Measurements from ENCODE around the gene NUBP2.

NUBP2 gene

DNA sequence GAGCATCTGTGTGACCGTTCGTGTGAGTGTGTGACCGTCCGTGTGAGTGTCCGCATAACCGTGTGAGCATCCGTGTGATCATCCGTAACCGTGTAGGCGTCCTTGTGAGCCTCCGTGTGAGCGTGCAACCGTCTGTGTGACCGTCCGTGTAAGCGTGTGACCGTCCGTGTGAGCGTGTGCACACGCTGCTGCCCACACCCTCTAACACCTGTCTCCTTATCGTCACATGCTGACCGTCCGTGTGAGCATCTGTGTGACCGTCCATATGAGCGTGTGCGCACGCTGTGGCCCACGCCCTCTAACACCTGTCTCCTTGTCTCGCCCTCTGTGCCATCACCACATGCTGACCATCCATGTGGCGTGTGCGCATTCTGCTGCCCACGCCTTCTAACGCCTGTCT lies 42.5 kb upstream of the NUBP2 start:
- no peak for ATAC-seq
- TF ChIP-seq ARNTL (CRISPR knock-in tag; IDR thresholded peaks at IDR 0.05; ENCODE audit: borderline replicate concordance, low read depth) (no peak), POU6F1 (CRISPR knock-in tag; IDR thresholded peaks at IDR 0.05; ENCODE audit: borderline replicate concordance, low read depth) (no peak), ESRRG (CRISPR knock-in tag; IDR thresholded peaks at IDR 0.05) (no peak), TCF4 (CRISPR knock-in tag; IDR thresholded peaks at IDR 0.05; ENCODE audit: borderline replicate concordance) (no peak)
- TF ChIP-seq, protein P1, sequence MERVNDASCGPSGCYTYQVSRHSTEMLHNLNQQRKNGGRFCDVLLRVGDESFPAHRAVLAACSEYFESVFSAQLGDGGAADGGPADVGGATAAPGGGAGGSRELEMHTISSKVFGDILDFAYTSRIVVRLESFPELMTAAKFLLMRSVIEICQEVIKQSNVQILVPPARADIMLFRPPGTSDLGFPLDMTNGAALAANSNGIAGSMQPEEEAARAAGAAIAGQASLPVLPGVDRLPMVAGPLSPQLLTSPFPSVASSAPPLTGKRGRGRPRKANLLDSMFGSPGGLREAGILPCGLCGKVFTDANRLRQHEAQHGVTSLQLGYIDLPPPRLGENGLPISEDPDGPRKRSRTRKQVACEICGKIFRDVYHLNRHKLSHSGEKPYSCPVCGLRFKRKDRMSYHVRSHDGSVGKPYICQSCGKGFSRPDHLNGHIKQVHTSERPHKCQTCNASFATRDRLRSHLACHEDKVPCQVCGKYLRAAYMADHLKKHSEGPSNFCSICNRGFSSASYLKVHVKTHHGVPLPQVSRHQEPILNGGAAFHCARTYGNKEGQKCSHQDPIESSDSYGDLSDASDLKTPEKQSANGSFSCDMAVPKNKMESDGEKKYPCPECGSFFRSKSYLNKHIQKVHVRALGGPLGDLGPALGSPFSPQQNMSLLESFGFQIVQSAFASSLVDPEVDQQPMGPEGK (CRISPR knock-in tag; IDR thresholded peaks at IDR 0.05; ENCODE audit: borderline replicate concordance), result no peak
- TF ChIP-seq, protein P2, sequence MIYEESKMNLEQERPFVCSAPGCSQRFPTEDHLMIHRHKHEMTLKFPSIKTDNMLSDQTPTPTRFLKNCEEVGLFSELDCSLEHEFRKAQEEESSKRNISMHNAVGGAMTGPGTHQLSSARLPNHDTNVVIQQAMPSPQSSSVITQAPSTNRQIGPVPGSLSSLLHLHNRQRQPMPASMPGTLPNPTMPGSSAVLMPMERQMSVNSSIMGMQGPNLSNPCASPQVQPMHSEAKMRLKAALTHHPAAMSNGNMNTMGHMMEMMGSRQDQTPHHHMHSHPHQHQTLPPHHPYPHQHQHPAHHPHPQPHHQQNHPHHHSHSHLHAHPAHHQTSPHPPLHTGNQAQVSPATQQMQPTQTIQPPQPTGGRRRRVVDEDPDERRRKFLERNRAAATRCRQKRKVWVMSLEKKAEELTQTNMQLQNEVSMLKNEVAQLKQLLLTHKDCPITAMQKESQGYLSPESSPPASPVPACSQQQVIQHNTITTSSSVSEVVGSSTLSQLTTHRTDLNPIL (CRISPR knock-in tag; IDR thresholded peaks at IDR 0.05; ENCODE audit: low read depth), result no peak

- no peak for ATAC-seq
- TF ChIP-seq RARB (CRISPR knock-in tag; IDR thresholded peaks at IDR 0.05), result no peak
- TF ChIP-seq ESRRG (CRISPR knock-in tag; IDR thresholded peaks at IDR 0.05), result no peak
- no peak for TF ChIP-seq ZNF8 (CRISPR knock-in tag; IDR thresholded peaks at IDR 0.05)
- no peak for TF ChIP-seq TOX (CRISPR knock-in tag; IDR thresholded peaks at IDR 0.05; ENCODE audit: borderline replicate concordance)
- TF ChIP-seq SNAI2 (CRISPR knock-in tag; IDR thresholded peaks at IDR 0.05), result no peak
- TF ChIP-seq, protein P1 (CRISPR knock-in tag; IDR thresholded peaks at IDR 0.05; ENCODE audit: borderline replicate concordance), result no peak
- TF ChIP-seq ZNF565 (CRISPR knock-in tag; conservative IDR thresholded peaks at IDR 0.05; ENCODE audit: low read depth), result no peak
- no peak for TF ChIP-seq POU6F1 (CRISPR knock-in tag; IDR thresholded peaks at IDR 0.05; ENCODE audit: borderline replicate concordance, low read depth)
- TF ChIP-seq, protein P3, sequence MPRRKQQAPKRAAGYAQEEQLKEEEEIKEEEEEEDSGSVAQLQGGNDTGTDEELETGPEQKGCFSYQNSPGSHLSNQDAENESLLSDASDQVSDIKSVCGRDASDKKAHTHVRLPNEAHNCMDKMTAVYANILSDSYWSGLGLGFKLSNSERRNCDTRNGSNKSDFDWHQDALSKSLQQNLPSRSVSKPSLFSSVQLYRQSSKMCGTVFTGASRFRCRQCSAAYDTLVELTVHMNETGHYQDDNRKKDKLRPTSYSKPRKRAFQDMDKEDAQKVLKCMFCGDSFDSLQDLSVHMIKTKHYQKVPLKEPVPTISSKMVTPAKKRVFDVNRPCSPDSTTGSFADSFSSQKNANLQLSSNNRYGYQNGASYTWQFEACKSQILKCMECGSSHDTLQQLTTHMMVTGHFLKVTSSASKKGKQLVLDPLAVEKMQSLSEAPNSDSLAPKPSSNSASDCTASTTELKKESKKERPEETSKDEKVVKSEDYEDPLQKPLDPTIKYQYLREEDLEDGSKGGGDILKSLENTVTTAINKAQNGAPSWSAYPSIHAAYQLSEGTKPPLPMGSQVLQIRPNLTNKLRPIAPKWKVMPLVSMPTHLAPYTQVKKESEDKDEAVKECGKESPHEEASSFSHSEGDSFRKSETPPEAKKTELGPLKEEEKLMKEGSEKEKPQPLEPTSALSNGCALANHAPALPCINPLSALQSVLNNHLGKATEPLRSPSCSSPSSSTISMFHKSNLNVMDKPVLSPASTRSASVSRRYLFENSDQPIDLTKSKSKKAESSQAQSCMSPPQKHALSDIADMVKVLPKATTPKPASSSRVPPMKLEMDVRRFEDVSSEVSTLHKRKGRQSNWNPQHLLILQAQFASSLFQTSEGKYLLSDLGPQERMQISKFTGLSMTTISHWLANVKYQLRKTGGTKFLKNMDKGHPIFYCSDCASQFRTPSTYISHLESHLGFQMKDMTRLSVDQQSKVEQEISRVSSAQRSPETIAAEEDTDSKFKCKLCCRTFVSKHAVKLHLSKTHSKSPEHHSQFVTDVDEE (CRISPR knock-in tag; IDR thresholded peaks at IDR 0.05), result no peak
- no peak for TF ChIP-seq TCF4 (CRISPR knock-in tag; IDR thresholded peaks at IDR 0.05; ENCODE audit: borderline replicate concordance)
- TF ChIP-seq ARNTL (CRISPR knock-in tag; IDR thresholded peaks at IDR 0.05; ENCODE audit: borderline replicate concordance, low read depth), result no peak
- TF ChIP-seq GLIS3 (CRISPR knock-in tag; IDR thresholded peaks at IDR 0.05), result no peak
- TF ChIP-seq OSR1 (CRISPR knock-in tag; IDR thresholded peaks at IDR 0.05), result no peak
- TF ChIP-seq ZC3H10 (CRISPR knock-in tag; IDR thresholded peaks at IDR 0.05), result no peak
- TF ChIP-seq ZNF70 (CRISPR knock-in tag; IDR thresholded peaks at IDR 0.05), result no peak
- TF ChIP-seq ISL1 (CRISPR knock-in tag; IDR thresholded peaks at IDR 0.05), result no peak
- no peak for TF ChIP-seq ZFP3 (CRISPR knock-in tag; IDR thresholded peaks at IDR 0.05)
- no peak for TF ChIP-seq CSDC2 (CRISPR knock-in tag; IDR thresholded peaks at IDR 0.05)
- no peak for TF ChIP-seq PPARA (CRISPR knock-in tag; IDR thresholded peaks at IDR 0.05; ENCODE audit: borderline replicate concordance)
Observed at GRCh38 chr16:1740781-1741490, 41.8 kb upstream of the NUBP2 start.
